Keratinocyte (primary cell): ENCODE data around the gene CRK. TPM values are rescaled to one million over a fixed set of nuclear protein-coding genes. Genes with fewer than 3 reads are reported as not detected.

Source experiments
- DNase-seq: peaks from one replicate; pipeline ENCODE4 v3.0.0-alpha.2; 2011; ENCODE audit warnings: low read depth, missing footprints, low spot score
- FAIRE-seq: peaks from 2 replicates; lab custom pipeline; 2011; peaks lifted over from hg19 to GRCh38; lab: Jason Lieb, UNC
- H2AFZ ChIP-seq: 2 replicates; pipeline ENCODE4 v1.6.0; 2012; ENCODE audit warnings: low read length, control low read depth, inconsistent platforms; ENCODE audit not compliant: control insufficient read depth
- H3K27ac ChIP-seq: 2 replicates; pipeline ENCODE4 v1.5.1; 2011; ENCODE audit warnings: low read length; ENCODE audit not compliant: control insufficient read depth, insufficient read depth
- H3K27me3 ChIP-seq: 3 replicates; pipeline ENCODE4 v1.6.0; 2011; ENCODE audit warnings: low read length; ENCODE audit not compliant: control insufficient read depth, insufficient read depth; ENCODE audit errors: extremely low read depth
- H3K36me3 ChIP-seq, 2 experiments: 2 replicates in 1 of 2; 3 replicates in 1 of 2; pipeline ENCODE4 v1.5.1; 2011; ENCODE audit warnings: low read length in 2 of 2, mild to moderate bottlenecking in 1 of 2; ENCODE audit not compliant: control insufficient read depth in 2 of 2, insufficient read depth in 2 of 2; ENCODE audit errors: extremely low read depth in 1 of 2
- H3K4me1 ChIP-seq: 3 replicates; pipeline ENCODE4 v1.5.1; 2011; ENCODE audit warnings: low read length; ENCODE audit not compliant: control insufficient read depth, insufficient read depth; ENCODE audit errors: extremely low read depth
- H3K4me2 ChIP-seq: 3 replicates; pipeline ENCODE4 v1.6.0; 2011; ENCODE audit warnings: low read depth, low read length; ENCODE audit not compliant: control insufficient read depth, insufficient read depth; ENCODE audit errors: extremely low read depth
- H3K4me3 ChIP-seq, 3 experiments: fragments of 200-600 bp in 1 of 3; sonication (generic) in 1 of 3; 2 replicates in 2 of 3; 3 replicates in 1 of 3; pipeline ENCODE4 v1.5.1; 2011 to 2016; ENCODE audit warnings: low read length in 3 of 3, mild to moderate bottlenecking in 3 of 3, control low read depth in 2 of 3, inconsistent platforms in 1 of 3, low read depth in 1 of 3, mixed read lengths in 1 of 3, mixed run types in 1 of 3, moderate library complexity in 1 of 3; ENCODE audit not compliant: control insufficient read depth in 2 of 3, insufficient read depth in 2 of 3; ENCODE audit errors: extremely low read depth in 1 of 3
- H3K79me2 ChIP-seq: 2 replicates; pipeline ENCODE4 v1.6.0; 2012; ENCODE audit warnings: low read length; ENCODE audit not compliant: control insufficient read depth, insufficient read depth
- H3K9ac ChIP-seq: 3 replicates; pipeline ENCODE4 v1.6.0; 2011; ENCODE audit warnings: low read length; ENCODE audit not compliant: control insufficient read depth, insufficient read depth; ENCODE audit errors: extremely low read depth
- H3K9me1 ChIP-seq: 3 replicates; pipeline ENCODE4 v1.6.0; 2011; ENCODE audit warnings: low read length; ENCODE audit not compliant: control insufficient read depth, insufficient read depth; ENCODE audit errors: extremely low read depth
- H3K9me3 ChIP-seq: 2 replicates; pipeline ENCODE4 v1.5.1; 2012; ENCODE audit warnings: low read depth, low read length; ENCODE audit not compliant: control insufficient read depth
- H4K20me1 ChIP-seq: 3 replicates; pipeline ENCODE4 v1.6.0; 2011; ENCODE audit warnings: low read length; ENCODE audit not compliant: control insufficient read depth, insufficient read depth; ENCODE audit errors: extremely low read depth
- EZH2 ChIP-seq: IDR thresholded peaks from one replicate; pipeline ENCODE4 v1.6.1; 2012; ENCODE audit warnings: inconsistent platforms, mild to moderate bottlenecking, low read length, moderate library complexity
- dilution Hi-C: fragments of 300-500 bp; cut with MboI; formaldehyde crosslinking; loops from one replicate; pipeline ENCODE4 v1.7.0; 2020; ENCODE audit warnings: low sequenced_read_pairs; ENCODE audit not compliant: extremely low pct_ligation_motif_present
- polyA plus RNA-seq, 5 experiments: library from polyadenylated mRNA; depleted of rRNA in 3 of 5; stranded (reverse) in 3 of 5; stranded (forward) in 1 of 5; unstranded in 1 of 5; fragments of >200 nt; gene quantifications; 1 replicate in 1 of 5; 2 replicates in 3 of 5; 3 replicates in 1 of 5; pipeline versions ENCODE4 v1.2.1 to v1.2.3, GENCODE V29; 2011 to 2012; ENCODE audit warnings: missing spikeins in 2 of 5, low read depth in 1 of 5, low replicate concordance in 1 of 5
- TF ChIP-seq, protein P1 (sequence below), 3 experiments: IDR thresholded peaks in 1 of 3; conservative IDR thresholded peaks in 1 of 3; optimal IDR thresholded peaks in 1 of 3; 2 replicates in 2 of 3; 3 replicates in 1 of 3; pipeline versions ENCODE3 to v1.5.1; 2011; ENCODE audit warnings: low read length in 3 of 3, mild to moderate bottlenecking in 3 of 3, moderate library complexity in 2 of 3, control low read depth in 1 of 3, inconsistent platforms in 1 of 3; ENCODE audit not compliant: insufficient read depth in 2 of 3; ENCODE audit errors: extremely low read depth in 1 of 3

Gene CRK
- polyA plus RNA-seq, 1 donor (not counting 4 experiments of a cell fraction or from before 2014, with no cell fraction given), result 127 TPM

DNA sequence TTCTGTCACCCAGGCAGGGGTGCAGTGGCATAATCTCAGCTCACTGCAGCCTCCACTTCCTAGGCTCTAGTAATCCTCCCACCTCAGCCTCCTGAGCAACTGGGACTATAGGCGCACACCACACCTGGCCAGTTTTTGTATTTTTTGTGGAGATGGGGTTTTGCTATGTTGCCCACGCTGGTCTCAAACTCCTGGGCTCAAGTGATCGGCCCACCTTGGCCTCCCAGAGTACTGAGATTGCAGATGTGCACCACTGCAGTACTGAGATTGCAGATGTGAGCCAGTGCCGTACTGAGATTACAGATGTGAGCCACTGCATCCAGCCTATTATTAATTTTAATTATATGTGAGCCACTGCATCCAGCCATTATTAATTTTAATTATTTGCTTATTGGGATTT lies 13.8 kb downstream of the CRK start:
- TF ChIP-seq, protein P1, sequence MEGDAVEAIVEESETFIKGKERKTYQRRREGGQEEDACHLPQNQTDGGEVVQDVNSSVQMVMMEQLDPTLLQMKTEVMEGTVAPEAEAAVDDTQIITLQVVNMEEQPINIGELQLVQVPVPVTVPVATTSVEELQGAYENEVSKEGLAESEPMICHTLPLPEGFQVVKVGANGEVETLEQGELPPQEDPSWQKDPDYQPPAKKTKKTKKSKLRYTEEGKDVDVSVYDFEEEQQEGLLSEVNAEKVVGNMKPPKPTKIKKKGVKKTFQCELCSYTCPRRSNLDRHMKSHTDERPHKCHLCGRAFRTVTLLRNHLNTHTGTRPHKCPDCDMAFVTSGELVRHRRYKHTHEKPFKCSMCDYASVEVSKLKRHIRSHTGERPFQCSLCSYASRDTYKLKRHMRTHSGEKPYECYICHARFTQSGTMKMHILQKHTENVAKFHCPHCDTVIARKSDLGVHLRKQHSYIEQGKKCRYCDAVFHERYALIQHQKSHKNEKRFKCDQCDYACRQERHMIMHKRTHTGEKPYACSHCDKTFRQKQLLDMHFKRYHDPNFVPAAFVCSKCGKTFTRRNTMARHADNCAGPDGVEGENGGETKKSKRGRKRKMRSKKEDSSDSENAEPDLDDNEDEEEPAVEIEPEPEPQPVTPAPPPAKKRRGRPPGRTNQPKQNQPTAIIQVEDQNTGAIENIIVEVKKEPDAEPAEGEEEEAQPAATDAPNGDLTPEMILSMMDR (optimal IDR thresholded peaks at IDR 0.05 in 1 of 3, IDR thresholded peaks at IDR 0.05 in 1 of 3, conservative IDR thresholded peaks at IDR 0.05 in 1 of 3; ENCODE audit: extremely low read depth in 1 of 3, insufficient read depth in 2 of 3, low read length in 3 of 3), result no peak
- no peak for TF ChIP-seq EZH2
- no peak overlapping the region for H3K9ac ChIP-seq
- no peak overlapping the region for H3K4me2 ChIP-seq
- H3K79me2 ChIP-seq, result peaks cover 94% of the 10 kb centered on the region
- H3K27me3 ChIP-seq, result no peaks in the 10 kb centered on the region
- H3K4me3 ChIP-seq, result no peak overlapping the region
- peaks cover 24% of the 10 kb centered on the region for H4K20me1 ChIP-seq
- H2AFZ ChIP-seq, result no peak overlapping the region
- DNase-seq, result no peak
- peaks cover 7 to 13% of the 10 kb centered on the region in 2 experiments for H3K36me3 ChIP-seq
- FAIRE-seq, result no peak
- H3K4me1 ChIP-seq, result no peaks in the 10 kb centered on the region
- dilution Hi-C loops, result no loop called here
- no peaks in the 10 kb centered on the region for H3K9me1 ChIP-seq
- no peak overlapping the region for H3K27ac ChIP-seq
- no peaks in the 10 kb centered on the region for H3K9me3 ChIP-seq

DNA sequence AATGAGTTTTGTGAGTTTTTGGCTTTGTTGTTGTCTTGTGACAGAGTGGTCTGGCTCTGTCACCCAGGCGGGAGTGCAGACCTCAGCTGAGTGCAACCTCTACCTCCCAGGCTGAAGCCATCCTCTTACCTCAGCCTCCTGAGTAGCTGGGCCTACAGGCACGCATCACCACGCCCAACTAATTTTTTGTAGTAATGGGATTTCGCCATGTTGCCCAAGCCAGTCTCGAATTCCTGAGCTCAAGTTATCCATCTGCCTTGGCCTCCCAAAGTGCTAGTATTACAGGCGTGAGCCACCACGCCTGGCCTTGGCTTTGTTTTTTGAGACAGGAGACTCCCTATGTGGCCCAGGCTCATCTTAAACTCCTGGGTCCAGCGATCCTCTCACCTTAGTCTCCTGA lies 15.1 kb downstream of the CRK start:
- FAIRE-seq, result no peak
- peaks cover 17% of the 10 kb centered on the region for H4K20me1 ChIP-seq
- dilution Hi-C loops, result no loop called here

More for the DNA sequence above, 15.1 kb downstream of the CRK start:
- Histone ChIP-seq H2AFZ (no peak overlapping the region), H3K36me3 (peaks cover 9 to 15% of the 10 kb centered on the region in 2 experiments), H3K27me3 (no peaks in the 10 kb centered on the region), H3K4me1 (no peaks in the 10 kb centered on the region), H3K9me1 (no peaks in the 10 kb centered on the region), H3K9ac (no peak overlapping the region), H3K27ac (no peak overlapping the region), H3K79me2 (peaks cover 94% of the 10 kb centered on the region), H3K4me2 (no peak overlapping the region), H3K9me3 (no peaks in the 10 kb centered on the region), H3K4me3 (no peak overlapping the region)
- TF ChIP-seq, protein P1 (optimal IDR thresholded peaks at IDR 0.05 in 1 of 3, IDR thresholded peaks at IDR 0.05 in 1 of 3, conservative IDR thresholded peaks at IDR 0.05 in 1 of 3; ENCODE audit: extremely low read depth in 1 of 3, insufficient read depth in 2 of 3, low read length in 3 of 3), result no peak
- TF ChIP-seq EZH2, result no peak
- no peak for DNase-seq
